ENCODE data around the gene NR2F6. TPM values are rescaled to one million over a fixed set of nuclear protein-coding genes. Genes with fewer than 3 reads are reported as not detected.

Gene NR2F6
- total RNA-seq, 1 donor from 2014 or later: 38.7 TPM

GRCh38 chr19:17242431-17243208 is 3.1 kb downstream of the NR2F6 start:
- intact Hi-C loops (cut with DNase I): no loop called here
- peaks cover 54% of the 10 kb centered on the region for H3K4me1 ChIP-seq
- DNase-seq (no peak), ATAC-seq (no peak)
- H3K27me3 ChIP-seq (ENCODE audit: low read depth): no peaks in the 10 kb centered on the region
- H3K4me3 ChIP-seq: peak overlapping the region; percentile 89
- no peak for TF ChIP-seq CTCF (IDR thresholded peaks at IDR 0.05)
- H3K27ac ChIP-seq: peak overlapping the region; percentile 36
- H3K9me3 ChIP-seq: no peaks in the 10 kb centered on the region
- peaks cover 18% of the 10 kb centered on the region for H3K36me3 ChIP-seq

- DNase-seq (no peak), ATAC-seq (no peak)
- no peaks in the 10 kb centered on the region for H3K27me3 ChIP-seq (ENCODE audit: low read depth)
- peaks cover 51% of the 10 kb centered on the region for H3K4me1 ChIP-seq
- no peaks in the 10 kb centered on the region for H3K9me3 ChIP-seq
- peaks cover 20% of the 10 kb centered on the region for H3K36me3 ChIP-seq
- intact Hi-C loops (cut with DNase I): no loop called here
- peak overlapping the region; percentile 31 for H3K27ac ChIP-seq
- H3K4me3 ChIP-seq: no peak overlapping the region
- no peak for TF ChIP-seq CTCF (IDR thresholded peaks at IDR 0.05)
These were observed 4.8 kb downstream of the NR2F6 start for GRCh38 chr19:17240826-17241399.

GRCh38 chr19:17240062-17240752 is 5.5 kb downstream of the NR2F6 start:
- Histone ChIP-seq H3K4me3 (no peak overlapping the region), H3K27ac (peak overlapping the region; percentile 19), H3K27me3 (ENCODE audit: low read depth) (no peaks in the 10 kb centered on the region), H3K9me3 (no peaks in the 10 kb centered on the region), H3K4me1 (peaks cover 56% of the 10 kb centered on the region), H3K36me3 (peaks cover 20% of the 10 kb centered on the region)
- DNase-seq (no peak), ATAC-seq (no peak)
- no peak for TF ChIP-seq CTCF (IDR thresholded peaks at IDR 0.05)
- intact Hi-C loops (cut with DNase I): no loop called here

- Histone ChIP-seq H3K36me3 (peaks cover 39% of the 10 kb centered on the region), H3K4me3 (no peak overlapping the region), H3K9me3 (no peaks in the 10 kb centered on the region), H3K27me3 (ENCODE audit: low read depth) (no peaks in the 10 kb centered on the region), H3K27ac (no peak overlapping the region), H3K4me1 (peaks cover 58% of the 10 kb centered on the region)
- intact Hi-C loops (cut with DNase I): no loop called here
- DNase-seq (no peak), ATAC-seq (no peak)
- no peak for TF ChIP-seq CTCF (IDR thresholded peaks at IDR 0.05)
These were observed 7.7 kb downstream of the NR2F6 start for GRCh38 chr19:17237747-17238706.
